Sigmoid colon (tissue), 7 donors: ENCODE measurements around the gene WTIP. TPM values are rescaled to one million over a fixed set of nuclear protein-coding genes. Genes with fewer than 3 reads are reported as not detected.
"Not testable (repeated sequence)": the region's sequence is repeated elsewhere in the genome, so short reads cannot be mapped to it uniquely, and the experiment has no call there.

Experiments
- DNase-seq: peaks from one replicate; pipeline ENCODE4 v3.0.0-alpha.2; 2019
- H3K27ac ChIP-seq, 4 donors: fragments of 200-600 bp; sonication (generic); one replicate each; pipeline ENCODE4 v1.5.1; 2016 to 2019; ENCODE audit warnings: mild to moderate bottlenecking in 1 of 4
- H3K27me3 ChIP-seq, 3 donors: fragments of 200-600 bp; sonication (generic); one replicate each; pipeline ENCODE4 v1.5.1; 2019; ENCODE audit warnings: mild to moderate bottlenecking in 1 of 3
- H3K36me3 ChIP-seq, 4 donors: fragments of 200-600 bp; sonication (generic); one replicate each; pipeline ENCODE4 v1.5.1; 2016 to 2019
- H3K4me1 ChIP-seq, 4 donors: fragments of 200-600 bp; sonication (generic); one replicate each; pipeline ENCODE4 v1.5.1; 2017 to 2019
- H3K4me3 ChIP-seq, 4 donors: fragments of 200-600 bp; sonication (generic); one replicate each; pipeline ENCODE4 v1.5.1; 2017 to 2019; ENCODE audit warnings: mild to moderate bottlenecking in 2 of 4, moderate library complexity in 1 of 4
- H3K9me3 ChIP-seq, 4 donors: fragments of 200-600 bp in 3 of 4; sonication (generic) in 3 of 4; one replicate each; pipeline versions ENCODE4 v1.5.1 to v1.6.1; 2013 to 2019
- EP300 ChIP-seq, 4 donors: sonication (generic); formaldehyde crosslinking; IDR thresholded peaks; one replicate each; pipeline ENCODE4 v1.6.1; 2017; ENCODE audit warnings: antibody characterized with exemption in 4 of 4
- POLR2A ChIP-seq, 2 donors: fragments of 450-650 bp; IDR thresholded peaks; one replicate each; pipeline ENCODE4 v1.6.1; 2016; ENCODE audit warnings: antibody characterized with exemption in 2 of 2, mild to moderate bottlenecking in 2 of 2, moderate library complexity in 2 of 2
- POLR2AphosphoS5 ChIP-seq, 4 donors: sonication (generic); formaldehyde crosslinking; IDR thresholded peaks; one replicate each; pipeline ENCODE4 v1.6.1; 2017; ENCODE audit warnings: antibody characterized with exemption in 4 of 4
- WGBS, 2 donors: extraction: QIAGEN DNeasy Blood & Tissue Kit; methylation state at CpG; one replicate each; pipeline ENCODE4 v1.1.7; 2013; 5-methylcytosine and 5-hydroxymethylcytosine counted together
- intact Hi-C: fragments of 100-400 bp; cut with DNase I; formaldehyde crosslinking; loops from one replicate; pipeline ENCODE4 v1.15.1; 2023
- polyA plus RNA-seq, 3 donors: library from polyadenylated mRNA; stranded (reverse); fragments of 200-250 nt; gene quantifications; one replicate each; pipeline ENCODE4 v1.2.3, GENCODE V29; 2013
- total RNA-seq, 4 donors: library from RNA; depleted of rRNA; stranded (reverse); fragments of >200 nt; gene quantifications; one replicate each; pipeline ENCODE4 v1.1.0, GENCODE V29; 2016
- TF ChIP-seq, protein P1 (sequence below), 4 experiments: fragments of 450-650 bp in 3 of 4; fragments of 200-600 bp in 1 of 4; IDR thresholded peaks; one replicate each; pipeline ENCODE4 v1.5.1; 2016 to 2019; ENCODE audit warnings: antibody characterized with exemption in 4 of 4, mild to moderate bottlenecking in 3 of 4, moderate library complexity in 2 of 4
- donor health status: healthy with polysubstance abuse.
- donor health status: Bipolar disorder and iron deficiency.
- donor health status: healthy.

The WTIP gene
- total and polyA plus RNA-seq, 7 donors, result 2.2 to 20.5 (median 3.3) TPM

DNA sequence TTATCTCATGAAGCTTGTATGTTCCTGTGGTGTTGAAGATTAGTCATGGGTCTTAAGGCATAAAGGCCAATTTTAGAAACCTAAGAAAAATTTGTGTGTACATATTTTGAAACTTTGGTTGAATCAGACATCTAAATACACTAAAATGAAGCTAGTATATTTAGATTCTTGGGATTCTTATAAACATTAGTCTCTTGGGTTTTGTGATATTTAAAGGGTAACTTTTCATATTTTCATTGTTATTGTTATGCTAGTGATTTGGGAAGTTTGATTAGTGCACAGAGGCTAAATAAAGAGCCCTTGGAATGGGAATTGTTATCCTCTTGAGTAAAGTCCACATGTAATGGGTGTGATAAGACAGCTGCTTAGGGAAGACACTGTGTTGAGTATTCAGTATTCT is 28.8 kb upstream of the WTIP start:
- no peaks in the 10 kb centered on the region for H3K4me1 ChIP-seq
- TF ChIP-seq POLR2AphosphoS5 (IDR thresholded peaks at IDR 0.05) (no peak), POLR2A (IDR thresholded peaks at IDR 0.05) (no peak), EP300 (IDR thresholded peaks at IDR 0.05) (no peak)
- TF ChIP-seq, protein P1, sequence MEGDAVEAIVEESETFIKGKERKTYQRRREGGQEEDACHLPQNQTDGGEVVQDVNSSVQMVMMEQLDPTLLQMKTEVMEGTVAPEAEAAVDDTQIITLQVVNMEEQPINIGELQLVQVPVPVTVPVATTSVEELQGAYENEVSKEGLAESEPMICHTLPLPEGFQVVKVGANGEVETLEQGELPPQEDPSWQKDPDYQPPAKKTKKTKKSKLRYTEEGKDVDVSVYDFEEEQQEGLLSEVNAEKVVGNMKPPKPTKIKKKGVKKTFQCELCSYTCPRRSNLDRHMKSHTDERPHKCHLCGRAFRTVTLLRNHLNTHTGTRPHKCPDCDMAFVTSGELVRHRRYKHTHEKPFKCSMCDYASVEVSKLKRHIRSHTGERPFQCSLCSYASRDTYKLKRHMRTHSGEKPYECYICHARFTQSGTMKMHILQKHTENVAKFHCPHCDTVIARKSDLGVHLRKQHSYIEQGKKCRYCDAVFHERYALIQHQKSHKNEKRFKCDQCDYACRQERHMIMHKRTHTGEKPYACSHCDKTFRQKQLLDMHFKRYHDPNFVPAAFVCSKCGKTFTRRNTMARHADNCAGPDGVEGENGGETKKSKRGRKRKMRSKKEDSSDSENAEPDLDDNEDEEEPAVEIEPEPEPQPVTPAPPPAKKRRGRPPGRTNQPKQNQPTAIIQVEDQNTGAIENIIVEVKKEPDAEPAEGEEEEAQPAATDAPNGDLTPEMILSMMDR (IDR thresholded peaks at IDR 0.05), result no peak
- H3K9me3 ChIP-seq, result no peaks in the 10 kb centered on the region
- DNase-seq, result no peak
- peaks cover 10 to 90% (median 20%) of the 10 kb centered on the region in 4 donors for H3K36me3 ChIP-seq
- H3K27ac ChIP-seq, result no peak overlapping the region
- no peak overlapping the region for H3K4me3 ChIP-seq
- intact Hi-C loops, result no loop called here
- no peaks in the 10 kb centered on the region for H3K27me3 ChIP-seq

DNA sequence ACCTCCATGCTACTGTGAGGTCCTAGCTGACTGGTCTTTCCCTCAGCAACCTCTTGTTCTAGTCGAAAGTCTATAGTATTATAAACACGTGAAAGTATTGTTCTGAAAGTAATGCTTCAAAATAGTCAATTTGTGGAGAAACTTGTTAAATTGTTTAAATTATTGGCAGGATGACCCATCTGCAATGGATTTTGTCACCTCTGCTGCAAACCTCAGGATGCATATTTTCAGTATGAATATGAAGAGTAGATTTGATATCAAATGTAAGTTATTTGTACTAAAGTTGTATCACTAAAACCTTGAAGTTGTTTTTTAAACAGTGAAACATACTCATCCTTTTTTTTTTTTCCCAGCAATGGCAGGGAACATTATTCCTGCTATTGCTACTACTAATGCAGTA is 27.5 kb upstream of the WTIP start:
- no peaks in the 10 kb centered on the region for H3K4me1 ChIP-seq
- intact Hi-C loops, result no loop called here
- DNase-seq, result no peak
- WGBS, 2 donors, result 86 to 89% methylated on average over 2 of the region's 2 CpGs
- no peak overlapping the region for H3K27ac ChIP-seq
- H3K9me3 ChIP-seq, result no peaks in the 10 kb centered on the region
- H3K27me3 ChIP-seq, result no peaks in the 10 kb centered on the region
- TF ChIP-seq POLR2A (IDR thresholded peaks at IDR 0.05), result no peak
- TF ChIP-seq EP300 (IDR thresholded peaks at IDR 0.05), result no peak
- no peak for TF ChIP-seq POLR2AphosphoS5 (IDR thresholded peaks at IDR 0.05)
- TF ChIP-seq, protein P1 (IDR thresholded peaks at IDR 0.05), result no peak
- peaks cover 11 to 87% (median 24%) of the 10 kb centered on the region in 4 donors for H3K36me3 ChIP-seq
- no peak overlapping the region for H3K4me3 ChIP-seq

DNA sequence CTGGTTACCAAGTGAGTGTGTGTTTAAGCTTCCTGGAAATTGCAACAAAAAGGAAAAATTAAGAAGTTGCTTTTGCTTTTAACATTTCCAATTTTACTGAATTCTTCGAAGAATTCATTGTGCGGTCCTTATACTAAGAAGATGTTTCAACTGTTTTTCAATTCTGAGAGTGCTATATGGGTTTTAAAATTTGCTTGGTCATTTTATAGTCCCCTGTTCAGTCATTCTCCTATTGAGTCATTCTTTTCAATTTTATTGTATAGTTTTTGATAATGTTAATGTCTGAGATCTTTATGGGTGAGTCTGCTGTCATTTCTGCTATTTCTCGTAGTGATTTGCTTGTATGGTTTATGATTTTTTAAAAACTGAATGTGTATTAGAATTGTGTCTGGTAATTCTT is 26.9 kb upstream of the WTIP start:
- intact Hi-C loops, result no loop called here
- no peaks in the 10 kb centered on the region for H3K9me3 ChIP-seq
- no peaks in the 10 kb centered on the region for H3K4me1 ChIP-seq
- no peak overlapping the region for H3K27ac ChIP-seq
- 92 to 95% methylated on average over 3 of the region's 3 CpGs for WGBS, 2 donors
- no peak for DNase-seq
- H3K4me3 ChIP-seq, result no peak overlapping the region
- no peaks in the 10 kb centered on the region for H3K27me3 ChIP-seq
- TF ChIP-seq EP300 (IDR thresholded peaks at IDR 0.05) (no peak), POLR2AphosphoS5 (IDR thresholded peaks at IDR 0.05) (no peak), POLR2A (IDR thresholded peaks at IDR 0.05) (no peak)
- TF ChIP-seq, protein P1 (IDR thresholded peaks at IDR 0.05), result no peak
- peaks cover 13 to 87% (median 28%) of the 10 kb centered on the region in 4 donors for H3K36me3 ChIP-seq

DNA sequence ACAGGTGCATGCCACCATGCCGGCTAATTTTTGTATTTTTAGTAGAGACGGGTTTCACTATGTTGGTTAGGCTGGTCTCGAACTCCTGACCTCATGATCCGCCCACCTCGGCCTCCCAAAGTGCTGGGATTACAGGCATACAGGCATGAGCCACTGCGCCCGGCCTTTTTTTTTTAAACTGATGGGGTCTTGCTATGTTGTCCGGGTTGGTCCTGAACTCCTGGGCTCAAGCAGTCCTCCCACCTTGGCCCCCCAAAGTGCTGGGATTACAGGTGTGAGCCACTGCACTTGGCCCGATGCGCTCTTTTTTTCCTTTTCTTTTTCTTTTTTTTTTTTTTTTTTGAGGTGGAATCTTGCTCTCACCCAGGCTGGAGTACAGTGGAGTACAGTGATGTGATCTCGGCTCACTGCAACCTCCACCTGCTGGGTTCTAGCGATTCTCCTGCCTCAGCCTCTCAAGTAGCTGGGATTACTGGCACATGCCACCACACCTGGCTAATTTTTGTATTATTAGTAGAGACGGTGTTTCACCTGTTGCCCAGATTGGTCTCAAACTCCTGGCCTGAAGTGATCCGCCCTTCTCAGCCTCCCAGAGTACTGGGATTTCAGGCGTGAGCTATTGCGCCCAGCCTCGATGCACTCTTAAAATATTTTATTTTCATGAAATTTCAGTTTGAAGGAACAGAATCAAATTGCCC is 25.6 kb upstream of the WTIP start:
- H3K36me3 ChIP-seq, result peaks cover 13 to 87% (median 34%) of the 10 kb centered on the region in 4 donors
- H3K4me3 ChIP-seq, intact Hi-C loops, H3K4me1 ChIP-seq, H3K9me3 ChIP-seq, H3K27me3 ChIP-seq, H3K27ac ChIP-seq, DNase-seq: not testable (repeated sequence)
- WGBS, 2 donors, result 92 to 93% methylated on average over 17 of the region's 17 CpGs

DNA sequence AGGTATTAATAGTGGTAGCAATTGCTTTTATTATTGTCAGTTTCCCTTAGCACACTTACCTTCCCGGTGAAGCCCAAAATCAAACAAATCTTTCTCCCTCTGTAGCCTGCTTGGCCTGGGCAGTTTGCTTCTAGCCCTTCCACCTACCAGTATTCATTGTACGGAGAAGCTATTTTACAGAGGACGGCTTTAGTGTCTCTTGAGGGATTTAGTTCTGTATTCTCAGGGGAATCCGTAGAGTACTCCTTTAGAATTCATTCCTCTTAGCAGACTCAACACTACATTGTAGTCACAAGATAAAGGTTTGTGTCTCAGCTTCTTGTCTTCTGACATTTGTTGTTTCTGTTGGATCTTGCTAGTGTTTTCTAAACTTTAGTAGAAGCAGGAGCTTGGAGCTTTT is 24.1 kb upstream of the WTIP start:
- no peak for DNase-seq
- Histone ChIP-seq H3K4me3 (no peak overlapping the region), H3K9me3 (no peaks in the 10 kb centered on the region), H3K27me3 (no peaks in the 10 kb centered on the region), H3K4me1 (no peaks in the 10 kb centered on the region), H3K36me3 (peaks cover 13 to 87% (median 40%) of the 10 kb centered on the region in 4 donors), H3K27ac (no peak overlapping the region)
- WGBS, 2 donors, result 67 to 70% methylated on average over 4 of the region's 4 CpGs
- TF ChIP-seq, protein P1 (IDR thresholded peaks at IDR 0.05), result no peak
- TF ChIP-seq POLR2A (IDR thresholded peaks at IDR 0.05) (no peak), POLR2AphosphoS5 (IDR thresholded peaks at IDR 0.05) (no peak), EP300 (IDR thresholded peaks at IDR 0.05) (no peak)
- intact Hi-C loops, result no loop called here
